Ovary (tissue), 9 donors: ENCODE results near the gene PRLR. TPM values are rescaled to one million over a fixed set of nuclear protein-coding genes. Genes with fewer than 3 reads are reported as not detected.
"Not testable (repeated sequence)": the region's sequence is repeated elsewhere in the genome, so short reads cannot be mapped to it uniquely, and the experiment has no call there.

ENCODE experiments used
- DNase-seq, 5 donors: peaks; one replicate each; pipeline ENCODE4 v3.0.0-alpha.2; 2019 to 2020
- H3K27ac ChIP-seq, 2 donors: fragments of 200-600 bp; one replicate each; pipeline versions ENCODE4 v1.5.1 to v1.8.0; 2019 to 2022
- H3K27me3 ChIP-seq: fragments of 200-600 bp; one replicate; pipeline ENCODE4 v1.8.0; 2022
- H3K36me3 ChIP-seq: fragments of 200-600 bp; sonication (generic); one replicate; pipeline ENCODE4 v1.5.1; 2019
- H3K4me1 ChIP-seq: one replicate; pipeline ENCODE4 v1.8.1; 2013; ENCODE audit warnings: mild to moderate bottlenecking, moderate library complexity; ENCODE audit not compliant: insufficient read depth
- H3K4me3 ChIP-seq: fragments of 200-600 bp; sonication (generic); one replicate; pipeline ENCODE4 v1.5.1; 2017
- H3K9me3 ChIP-seq, 2 donors: fragments of 200-600 bp in 1 of 2; sonication (generic) in 1 of 2; one replicate each; pipeline versions ENCODE4 v1.5.1 to v1.8.1; 2013 to 2019; ENCODE audit warnings: mild to moderate bottlenecking in 1 of 2, moderate library complexity in 1 of 2
- EP300 ChIP-seq: sonication (generic); formaldehyde crosslinking; IDR thresholded peaks from one replicate; pipeline ENCODE4 v1.6.1; 2017; ENCODE audit warnings: antibody characterized with exemption
- POLR2A ChIP-seq: fragments of 450-650 bp; IDR thresholded peaks from one replicate; pipeline ENCODE4 v1.6.1; 2017; ENCODE audit warnings: antibody characterized with exemption, mild to moderate bottlenecking, moderate library complexity
- WGBS, 3 donors: extraction: QIAGEN DNeasy Blood & Tissue Kit in 1 of 3; methylation state at CpG; one replicate each; pipeline versions ENCODE4 v1.1.5 to v1.1.7; 2013 to 2017; 5-methylcytosine and 5-hydroxymethylcytosine counted together
- intact Hi-C, 4 donors: fragments of 100-400 bp; cut with DNase I; formaldehyde crosslinking; loops; one replicate each; pipeline versions ENCODE4 v1.11.0 to v1.15.1; 2022 to 2023
- polyA plus RNA-seq, 2 donors: library from polyadenylated mRNA; stranded (reverse); fragments of 200-250 nt in 1 of 2; fragments of 350-450 nt in 1 of 2; fragmentation: Illumina TruSeq in 1 of 2; extraction: RNeasy Lipid Tissue Mini Kit (QIAGEN cat#74804) in 1 of 2; gene quantifications; one replicate each; pipeline ENCODE4 v1.2.3, GENCODE V29; 2013 to 2014
- total RNA-seq, 7 donors: library from RNA; depleted of rRNA in 2 of 7; stranded (reverse); fragments of >200 nt in 2 of 7; fragmentation: NEBNext Ultra II Directional in 3 of 7; extraction: Animal tissue kit (Norgen Biotek cat#: 25700) in 3 of 7; gene quantifications; one replicate each; pipeline versions ENCODE4 v1.1.0 to v1.2.4, GENCODE V29; 2016 to 2023
- TF ChIP-seq, protein P1 (sequence below), 3 donors: fragments of 450-650 bp in 2 of 3; fragments of 200-600 bp in 1 of 3; IDR thresholded peaks; one replicate each; pipeline versions ENCODE4 v1.5.1 to v1.8.0; 2016 to 2022; ENCODE audit warnings: antibody characterized with exemption in 3 of 3, mild to moderate bottlenecking in 1 of 3
- donor health status: DM: no; HTN: no; CAD: no; lungs with moderate emphysema.
- donor health status: DM: no; HTN: no; CAD: no.
- donor health status: Bipolar disorder and iron deficiency.
- donor health status: DM: yes; HTN: yes; CAD: no.
- donor health status: DM: no; HTN: no; CAD: no.
- donor health status: DM: yes; HTN: yes; CAD: no.

PRLR gene
- total and polyA plus RNA-seq, 9 donors = 1.8 to 24.5 (median 8.1) TPM

DNA sequence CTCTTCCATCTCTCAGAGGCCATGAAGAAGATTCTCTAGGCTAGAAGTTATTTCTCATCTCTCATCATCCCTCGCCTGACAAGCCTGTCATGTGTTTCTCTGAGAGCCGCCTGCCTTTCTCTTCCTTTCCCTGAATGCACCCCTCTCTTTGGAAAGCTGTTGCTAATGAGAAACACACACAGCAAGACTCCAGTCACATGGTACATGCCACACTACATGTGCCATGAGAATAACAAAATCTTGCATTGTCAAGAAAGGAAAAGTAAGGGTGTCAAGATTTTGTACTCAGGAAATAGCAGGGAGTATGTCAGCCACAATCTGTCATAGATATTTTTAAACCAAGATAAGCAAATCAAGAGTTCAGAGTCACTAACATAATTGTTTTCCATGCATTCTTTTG, 191.4 kb downstream of the PRLR start:
- H3K4me3 ChIP-seq = no peak overlapping the region
- no peaks in the 10 kb centered on the region for H3K27me3 ChIP-seq
- TF ChIP-seq, protein P1, sequence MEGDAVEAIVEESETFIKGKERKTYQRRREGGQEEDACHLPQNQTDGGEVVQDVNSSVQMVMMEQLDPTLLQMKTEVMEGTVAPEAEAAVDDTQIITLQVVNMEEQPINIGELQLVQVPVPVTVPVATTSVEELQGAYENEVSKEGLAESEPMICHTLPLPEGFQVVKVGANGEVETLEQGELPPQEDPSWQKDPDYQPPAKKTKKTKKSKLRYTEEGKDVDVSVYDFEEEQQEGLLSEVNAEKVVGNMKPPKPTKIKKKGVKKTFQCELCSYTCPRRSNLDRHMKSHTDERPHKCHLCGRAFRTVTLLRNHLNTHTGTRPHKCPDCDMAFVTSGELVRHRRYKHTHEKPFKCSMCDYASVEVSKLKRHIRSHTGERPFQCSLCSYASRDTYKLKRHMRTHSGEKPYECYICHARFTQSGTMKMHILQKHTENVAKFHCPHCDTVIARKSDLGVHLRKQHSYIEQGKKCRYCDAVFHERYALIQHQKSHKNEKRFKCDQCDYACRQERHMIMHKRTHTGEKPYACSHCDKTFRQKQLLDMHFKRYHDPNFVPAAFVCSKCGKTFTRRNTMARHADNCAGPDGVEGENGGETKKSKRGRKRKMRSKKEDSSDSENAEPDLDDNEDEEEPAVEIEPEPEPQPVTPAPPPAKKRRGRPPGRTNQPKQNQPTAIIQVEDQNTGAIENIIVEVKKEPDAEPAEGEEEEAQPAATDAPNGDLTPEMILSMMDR (IDR thresholded peaks at IDR 0.05) = no peak
- TF ChIP-seq EP300 = no peak
- TF ChIP-seq POLR2A = no peak
- intact Hi-C loops = no loop called here
- no peaks in the 10 kb centered on the region for H3K4me1 ChIP-seq
- WGBS, 3 donors = 76 to 85% (median 82%) methylated on average over 2 of the region's 2 CpGs
- no peaks in the 10 kb centered on the region for H3K9me3 ChIP-seq
- no peaks in the 10 kb centered on the region for H3K36me3 ChIP-seq
- no peak for DNase-seq
- no peak overlapping the region for H3K27ac ChIP-seq

DNA sequence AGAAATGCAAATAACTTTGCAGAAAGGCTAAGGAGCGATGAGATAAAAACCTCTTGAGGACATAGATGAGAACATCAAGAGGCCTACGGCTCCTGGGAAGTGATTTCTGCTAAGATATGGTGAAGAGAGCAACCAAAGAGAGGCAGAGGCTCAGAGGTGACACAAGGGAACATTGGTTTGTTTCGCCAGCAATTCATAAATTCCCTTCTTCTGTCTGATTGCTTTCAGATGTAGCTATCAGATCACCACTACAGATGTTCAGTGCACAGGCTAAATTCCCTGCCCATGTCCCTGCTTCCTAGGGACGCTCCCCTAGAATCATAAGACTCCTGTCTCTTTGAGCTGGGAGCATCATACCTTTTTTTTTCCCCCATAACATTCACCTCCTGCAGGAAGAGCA, 193.8 kb downstream of the PRLR start:
- Histone ChIP-seq H3K27ac (no peak overlapping the region), H3K36me3 (no peaks in the 10 kb centered on the region), H3K27me3 (no peaks in the 10 kb centered on the region), H3K4me3 (no peak overlapping the region), H3K4me1 (no peaks in the 10 kb centered on the region), H3K9me3 (no peaks in the 10 kb centered on the region)
- intact Hi-C loops = no loop called here
- no peak for DNase-seq
- TF ChIP-seq, protein P1 (IDR thresholded peaks at IDR 0.05) = no peak
- TF ChIP-seq POLR2A (no peak), EP300 (no peak)
- 80 to 88% (median 81%) methylated on average over 4 of the region's 4 CpGs for WGBS, 3 donors

DNA sequence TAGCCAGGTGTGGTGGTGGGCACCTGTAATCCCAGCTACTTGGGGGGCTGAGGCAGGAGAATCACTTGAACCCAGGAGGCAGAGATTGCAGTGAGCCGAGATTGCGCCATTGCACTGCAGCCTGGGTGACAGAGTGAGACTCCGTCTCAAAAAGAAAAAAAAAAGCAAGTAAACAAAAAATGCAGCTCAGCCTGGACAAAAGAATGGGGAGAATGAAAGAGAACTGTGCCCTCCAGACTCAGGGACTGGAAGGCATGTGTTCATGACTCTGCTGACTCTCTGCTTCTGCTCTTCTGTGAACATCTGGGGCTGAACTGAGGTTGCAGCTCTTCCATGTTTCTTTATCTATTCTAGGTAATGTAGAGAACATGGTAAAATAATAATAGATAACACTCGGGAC, 194.4 kb downstream of the PRLR start:
- DNase-seq, H3K4me1 ChIP-seq, H3K27me3 ChIP-seq, H3K4me3 ChIP-seq, H3K27ac ChIP-seq, intact Hi-C loops, H3K9me3 ChIP-seq, H3K36me3 ChIP-seq: not testable (repeated sequence)
- 74 to 84% (median 76%) methylated on average over 4 of the region's 4 CpGs for WGBS, 3 donors

DNA sequence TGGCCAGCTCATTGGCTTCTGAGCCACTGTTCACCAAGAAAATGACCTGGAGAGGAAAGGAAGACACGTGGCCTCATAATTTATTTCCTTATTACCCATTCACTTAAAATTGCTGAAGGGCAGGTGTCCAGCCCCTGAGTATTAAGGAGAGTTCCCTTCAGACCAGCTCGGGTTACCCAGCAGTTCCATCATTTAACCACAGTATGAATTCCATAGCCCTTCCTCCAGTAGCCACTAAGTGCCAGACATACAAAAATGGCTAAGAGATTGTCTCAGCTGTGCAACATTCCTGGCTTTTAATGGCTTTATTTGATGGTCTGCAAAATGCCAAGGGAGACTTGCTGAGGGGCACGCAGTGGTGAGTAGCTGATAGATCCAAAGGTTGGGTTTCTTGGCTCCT, 195.0 kb downstream of the PRLR start:
- no peak overlapping the region for H3K4me3 ChIP-seq
- no peaks in the 10 kb centered on the region for H3K4me1 ChIP-seq
- TF ChIP-seq EP300 (no peak), POLR2A (no peak)
- TF ChIP-seq, protein P1 (IDR thresholded peaks at IDR 0.05) = no peak
- no peaks in the 10 kb centered on the region for H3K27me3 ChIP-seq
- 69 to 75% (median 71%) methylated on average over 3 of the region's 3 CpGs for WGBS, 3 donors
- H3K9me3 ChIP-seq = no peaks in the 10 kb centered on the region
- intact Hi-C loops = no loop called here
- no peak overlapping the region for H3K27ac ChIP-seq
- DNase-seq = no peak
- no peaks in the 10 kb centered on the region for H3K36me3 ChIP-seq

DNA sequence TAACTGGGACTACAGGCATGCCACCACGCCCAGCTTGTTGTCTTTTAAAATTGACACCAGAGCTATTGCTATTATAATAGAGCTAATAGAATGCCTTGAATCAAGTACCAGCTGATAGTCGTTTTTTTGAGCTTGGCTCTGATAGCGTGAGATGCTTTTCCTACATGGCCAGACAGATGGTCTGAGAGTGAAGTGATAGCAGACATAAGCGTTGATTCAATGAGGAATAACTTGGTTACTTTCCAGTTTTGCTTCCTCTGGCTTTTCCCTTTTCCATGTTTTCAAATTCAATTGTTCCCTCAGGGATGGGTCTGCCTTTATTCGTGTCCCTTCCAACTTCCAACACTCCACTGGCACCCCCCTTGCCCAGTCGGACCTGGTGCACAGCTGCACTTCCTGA, 197.9 kb downstream of the PRLR start:
- intact Hi-C loops = no loop called here
- DNase-seq = no peak
- TF ChIP-seq, protein P1 (IDR thresholded peaks at IDR 0.05) = no peak
- TF ChIP-seq EP300 (no peak), POLR2A (no peak)
- no peaks in the 10 kb centered on the region for H3K27me3 ChIP-seq
- no peaks in the 10 kb centered on the region for H3K36me3 ChIP-seq
- H3K4me3 ChIP-seq = no peak overlapping the region
- no peaks in the 10 kb centered on the region for H3K9me3 ChIP-seq
- H3K27ac ChIP-seq = no peak overlapping the region
- H3K4me1 ChIP-seq = no peaks in the 10 kb centered on the region
- 37 to 63% (median 42%) methylated on average over 6 of the region's 6 CpGs for WGBS, 3 donors
